ENCODE data around the gene PRSS21.

PRSS21 gene

GRCh38 chr16:2826591-2827373 is 9.7 kb downstream of the PRSS21 start:
- no peak for DNase-seq

- no peak for DNase-seq
Observed at GRCh38 chr16:2827374-2827791, 10.3 kb downstream of the PRSS21 start.

GRCh38 chr16:2827831-2828520 is 10.9 kb downstream of the PRSS21 start:
- DNase-seq = no peak

- no peak for DNase-seq
Observed at GRCh38 chr16:2828521-2828840, 11.4 kb downstream of the PRSS21 start.

- no peak for DNase-seq
Observed at GRCh38 chr16:2828876-2829430, 11.9 kb downstream of the PRSS21 start.

GRCh38 chr16:2829501-2830354 is 12.7 kb downstream of the PRSS21 start, which contains the start of gene ZG16B:
ZG16B (plus strand) TSS chr16:2830303; CDS start chr16:2830442, 139 bp downstream.
- no peak for DNase-seq

GRCh38 chr16:2830355-2830695 is 13.3 kb downstream of the PRSS21 start:
- DNase-seq = no peak

GRCh38 chr16:2831203-2831602 is 14.2 kb downstream of the PRSS21 start:
- DNase-seq = no peak

GRCh38 chr16:2833776-2834175 is 16.7 kb downstream of the PRSS21 start:
- no peak for DNase-seq

GRCh38 chr16:2834968-2835367 is 17.9 kb downstream of the PRSS21 start:
- no peak for DNase-seq

- no peak for DNase-seq
Observed at GRCh38 chr16:2835638-2836493, 18.8 kb downstream of the PRSS21 start.

- no peak for DNase-seq
Observed at GRCh38 chr16:2836646-2837508, 19.8 kb downstream of the PRSS21 start.

GRCh38 chr16:2838928-2839327 is 21.9 kb downstream of the PRSS21 start:
- peak; percentile 82 for DNase-seq

- no peak for DNase-seq
Observed at GRCh38 chr16:2839650-2840450, 22.8 kb downstream of the PRSS21 start.

- no peak for DNase-seq
Observed at GRCh38 chr16:2840914-2841313, 23.9 kb downstream of the PRSS21 start.

GRCh38 chr16:2841606-2842339 is 24.7 kb downstream of the PRSS21 start:
- no peak for DNase-seq

- peak; percentile 97 for DNase-seq
Observed at GRCh38 chr16:2842340-2843000, 25.4 kb downstream of the PRSS21 start.

GRCh38 chr16:2843526-2843925 is 26.5 kb downstream of the PRSS21 start:
- DNase-seq = no peak

GRCh38 chr16:2845116-2845515 is 28.1 kb downstream of the PRSS21 start:
- no peak for DNase-seq
